AG10803 (cell line): ENCODE data around the gene ANO9.
"Not testable (repeated sequence)": the region's sequence is repeated elsewhere in the genome, so short reads cannot be mapped to it uniquely, and the experiment has no call there.

Experiments
- DNase-seq: peaks from one replicate; pipeline ENCODE4 v3.0.0; 2010; ENCODE audit warnings: low read depth
- H3K4me3 ChIP-seq: 2 replicates; pipeline ENCODE4 v1.5.1; 2011; ENCODE audit warnings: mild to moderate bottlenecking, low read length, control low read depth
- TF ChIP-seq, protein P1 (sequence below): conservative IDR thresholded peaks from 2 replicates; pipeline ENCODE4 v1.5.1; 2011; ENCODE audit warnings: mild to moderate bottlenecking, low read length, control low read depth, inconsistent platforms

Gene ANO9

DNA sequence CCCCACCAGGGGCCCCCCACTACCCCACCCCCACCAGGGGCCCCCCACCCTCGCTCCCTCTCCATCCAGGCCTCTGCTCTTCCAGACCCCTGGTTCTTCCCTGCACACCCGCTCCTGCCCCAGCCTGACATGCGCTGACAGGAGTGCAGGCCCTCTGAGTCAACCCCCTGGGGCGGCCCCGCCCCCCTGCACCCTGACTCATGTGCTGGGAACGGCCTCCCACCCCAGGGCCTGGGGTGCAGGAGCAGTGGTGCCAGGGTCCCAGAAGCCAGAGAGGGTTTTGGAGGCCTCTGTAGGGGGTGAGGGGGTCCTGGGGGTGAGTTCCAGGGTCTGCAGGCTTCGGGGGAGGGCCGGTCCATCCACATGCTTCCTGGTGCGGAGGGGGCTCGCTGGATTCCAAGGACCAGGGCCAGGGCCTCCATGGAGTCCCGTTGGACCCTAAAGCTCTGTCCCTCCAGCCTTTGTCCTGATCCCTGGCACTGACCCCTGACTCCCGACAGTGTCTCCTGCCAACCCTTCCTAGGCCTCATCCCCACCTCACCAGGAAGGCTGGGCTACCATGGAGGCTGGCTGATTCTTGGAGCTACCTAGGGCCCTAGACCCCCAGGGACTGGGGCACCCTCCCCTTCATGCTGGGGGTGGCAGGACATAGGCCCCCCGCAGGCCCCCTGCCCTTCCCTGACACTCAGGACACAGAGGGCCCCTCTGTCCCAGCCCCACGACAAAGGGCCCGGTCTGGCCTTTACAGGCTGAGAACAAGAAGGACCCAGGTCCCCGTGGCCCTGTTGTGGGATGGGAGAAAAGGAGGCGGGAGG is 48.4 kb downstream of the ANO9 start:
- TF ChIP-seq, protein P1, sequence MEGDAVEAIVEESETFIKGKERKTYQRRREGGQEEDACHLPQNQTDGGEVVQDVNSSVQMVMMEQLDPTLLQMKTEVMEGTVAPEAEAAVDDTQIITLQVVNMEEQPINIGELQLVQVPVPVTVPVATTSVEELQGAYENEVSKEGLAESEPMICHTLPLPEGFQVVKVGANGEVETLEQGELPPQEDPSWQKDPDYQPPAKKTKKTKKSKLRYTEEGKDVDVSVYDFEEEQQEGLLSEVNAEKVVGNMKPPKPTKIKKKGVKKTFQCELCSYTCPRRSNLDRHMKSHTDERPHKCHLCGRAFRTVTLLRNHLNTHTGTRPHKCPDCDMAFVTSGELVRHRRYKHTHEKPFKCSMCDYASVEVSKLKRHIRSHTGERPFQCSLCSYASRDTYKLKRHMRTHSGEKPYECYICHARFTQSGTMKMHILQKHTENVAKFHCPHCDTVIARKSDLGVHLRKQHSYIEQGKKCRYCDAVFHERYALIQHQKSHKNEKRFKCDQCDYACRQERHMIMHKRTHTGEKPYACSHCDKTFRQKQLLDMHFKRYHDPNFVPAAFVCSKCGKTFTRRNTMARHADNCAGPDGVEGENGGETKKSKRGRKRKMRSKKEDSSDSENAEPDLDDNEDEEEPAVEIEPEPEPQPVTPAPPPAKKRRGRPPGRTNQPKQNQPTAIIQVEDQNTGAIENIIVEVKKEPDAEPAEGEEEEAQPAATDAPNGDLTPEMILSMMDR = no peak
- H3K4me3 ChIP-seq = no peak overlapping the region
- peak; percentile 73 for DNase-seq

DNA sequence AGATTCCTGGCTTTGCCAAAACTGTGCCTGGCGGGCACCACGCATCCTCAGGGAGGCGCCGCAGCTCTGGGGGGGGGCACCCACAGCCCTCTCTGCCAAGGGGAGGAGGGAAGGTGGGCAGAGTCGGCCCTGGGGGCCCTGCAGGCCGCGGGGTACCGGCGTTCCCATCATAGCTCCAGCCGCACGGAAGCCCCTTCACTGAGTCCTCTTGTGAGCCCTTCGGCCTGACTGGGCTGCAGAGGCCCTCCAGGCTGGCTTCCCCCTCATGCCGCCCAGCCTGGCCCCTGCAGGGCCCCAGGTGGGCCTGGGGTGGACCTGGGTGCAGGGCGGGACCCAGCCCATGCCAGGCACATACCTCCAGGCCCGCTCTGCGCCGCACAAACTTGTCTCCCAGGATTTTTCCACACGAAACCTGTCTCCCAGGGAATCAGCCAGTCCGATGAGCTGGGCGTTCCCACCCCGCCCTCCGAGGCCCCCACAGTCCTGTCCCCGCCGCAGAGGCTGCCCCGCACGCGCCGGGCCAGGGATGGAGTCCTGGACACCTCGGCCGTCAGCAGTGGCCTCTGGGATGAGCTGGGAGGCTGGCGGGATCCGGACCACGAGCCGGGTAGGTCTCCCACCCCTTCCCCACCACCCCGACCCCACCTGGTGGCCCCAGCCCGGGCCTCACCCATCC is 49.6 kb downstream of the ANO9 start:
- H3K4me3 ChIP-seq = no peak overlapping the region
- DNase-seq = no peak
- TF ChIP-seq, protein P1 = no peak

GRCh38 chr11:391117-392017 is 50.4 kb downstream of the ANO9 start:
- H3K4me3 ChIP-seq = no peak overlapping the region
- TF ChIP-seq, protein P1 = no peak
- no peak for DNase-seq

GRCh38 chr11:390175-390574 is 51.6 kb downstream of the ANO9 start:
- TF ChIP-seq, protein P1 = no peak
- no peak overlapping the region for H3K4me3 ChIP-seq
- no peak for DNase-seq

GRCh38 chr11:389369-389768 is 52.4 kb downstream of the ANO9 start:
- DNase-seq = not testable (repeated sequence)

GRCh38 chr11:387193-387793 is 54.5 kb downstream of the ANO9 start:
- TF ChIP-seq, protein P1 = 0 out of 2 replicates have a peak, but pooled peaks have one; percentile 8
- no peak for DNase-seq
- no peak overlapping the region for H3K4me3 ChIP-seq

More at GRCh38 chr11:389369-389768, 52.4 kb downstream of the ANO9 start:
- not testable (repeated sequence) for H3K4me3 ChIP-seq

- no peak for DNase-seq
- TF ChIP-seq, protein P1 = no peak
- no peak overlapping the region for H3K4me3 ChIP-seq
These were observed 55.3 kb downstream of the ANO9 start for GRCh38 chr11:386483-386882.
